LNCAP (cell line): Measurements from ENCODE around the gene MYD88.
A peak's percentile ranks its signal among the peaks of the same experiment; 100 is the strongest.

Experiments used
- TF ChIP-seq, protein P1 (sequence below): fragments of 450-650 bp; IDR thresholded peaks from 2 replicates; pipeline ENCODE4 v1.5.1; 2017; ENCODE audit warnings: mild to moderate bottlenecking

MYD88 gene

DNA sequence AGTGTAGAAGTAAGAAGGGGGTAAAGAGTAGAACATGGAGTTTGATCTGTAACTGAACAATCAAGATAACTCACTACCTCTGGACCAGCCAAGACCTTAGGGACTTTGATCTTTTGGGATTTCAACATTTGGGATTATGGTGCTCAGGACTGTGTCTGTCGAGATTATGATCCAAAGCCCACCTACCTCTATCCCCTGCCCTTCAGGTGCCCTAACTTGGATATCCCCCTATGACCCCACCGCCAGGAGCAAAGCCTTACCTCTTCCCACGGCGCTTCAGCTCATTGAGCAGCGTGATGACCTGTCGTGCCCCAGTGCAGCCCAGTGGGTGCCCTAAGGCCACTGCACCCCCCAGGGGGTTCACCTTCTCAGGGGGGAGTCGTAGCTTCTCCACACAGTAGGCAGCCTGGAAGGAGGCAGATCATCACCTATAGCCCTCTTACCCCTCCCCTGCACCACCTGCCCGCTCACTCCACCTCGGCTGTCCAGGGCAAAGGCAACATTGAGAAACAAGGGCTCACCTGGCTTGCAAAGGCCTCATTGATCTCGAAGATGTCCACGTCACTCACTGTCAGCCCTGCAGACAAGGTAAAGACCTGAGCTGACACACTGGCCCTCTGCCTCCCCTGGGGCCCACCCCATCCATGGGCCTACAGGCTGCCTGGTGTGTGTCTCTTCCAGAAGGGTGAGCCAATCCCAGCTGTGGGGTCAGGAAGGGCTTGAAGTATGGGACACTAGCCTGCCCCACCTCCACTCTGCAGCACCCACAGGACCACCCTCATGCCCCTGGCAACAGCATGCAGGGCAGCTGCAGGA, 12.9 kb upstream of the MYD88 start:
- TF ChIP-seq, protein P1, sequence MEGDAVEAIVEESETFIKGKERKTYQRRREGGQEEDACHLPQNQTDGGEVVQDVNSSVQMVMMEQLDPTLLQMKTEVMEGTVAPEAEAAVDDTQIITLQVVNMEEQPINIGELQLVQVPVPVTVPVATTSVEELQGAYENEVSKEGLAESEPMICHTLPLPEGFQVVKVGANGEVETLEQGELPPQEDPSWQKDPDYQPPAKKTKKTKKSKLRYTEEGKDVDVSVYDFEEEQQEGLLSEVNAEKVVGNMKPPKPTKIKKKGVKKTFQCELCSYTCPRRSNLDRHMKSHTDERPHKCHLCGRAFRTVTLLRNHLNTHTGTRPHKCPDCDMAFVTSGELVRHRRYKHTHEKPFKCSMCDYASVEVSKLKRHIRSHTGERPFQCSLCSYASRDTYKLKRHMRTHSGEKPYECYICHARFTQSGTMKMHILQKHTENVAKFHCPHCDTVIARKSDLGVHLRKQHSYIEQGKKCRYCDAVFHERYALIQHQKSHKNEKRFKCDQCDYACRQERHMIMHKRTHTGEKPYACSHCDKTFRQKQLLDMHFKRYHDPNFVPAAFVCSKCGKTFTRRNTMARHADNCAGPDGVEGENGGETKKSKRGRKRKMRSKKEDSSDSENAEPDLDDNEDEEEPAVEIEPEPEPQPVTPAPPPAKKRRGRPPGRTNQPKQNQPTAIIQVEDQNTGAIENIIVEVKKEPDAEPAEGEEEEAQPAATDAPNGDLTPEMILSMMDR, result no peak

- TF ChIP-seq, protein P1, result no peak
Observed at GRCh38 chr3:38126121-38126892, 12.2 kb upstream of the MYD88 start.

DNA sequence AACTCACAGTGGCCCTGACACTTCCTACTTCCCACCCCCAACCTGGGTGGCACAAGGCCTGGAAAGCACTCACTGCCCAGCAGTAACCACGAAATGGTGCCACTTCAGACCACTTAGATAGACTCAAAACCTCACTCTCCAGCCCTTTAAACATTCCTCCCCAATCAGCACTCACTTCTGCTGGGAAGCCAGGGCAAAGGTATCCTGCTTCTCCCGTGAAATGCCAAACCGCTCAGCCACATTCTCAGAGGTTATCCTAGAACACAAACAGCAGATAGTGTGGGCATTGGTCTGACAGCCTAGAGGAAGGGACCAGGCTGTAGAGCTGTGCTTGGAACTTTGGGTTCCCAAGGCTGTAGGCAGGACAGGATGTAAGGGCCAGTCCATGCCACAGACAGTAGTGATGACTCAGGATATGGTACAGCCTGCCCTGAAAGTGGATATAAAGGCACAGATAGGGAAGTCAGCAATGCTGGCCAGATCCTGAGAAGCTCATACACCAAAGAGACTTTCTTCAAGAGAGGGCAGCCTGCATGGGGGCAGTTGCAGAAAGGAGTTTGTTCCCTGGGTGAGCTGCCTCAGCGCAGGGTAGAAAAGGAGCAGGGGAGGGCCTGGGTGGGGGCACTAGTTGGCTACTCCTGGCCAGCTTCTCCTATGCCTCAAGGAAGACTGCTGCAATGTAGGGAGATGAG, 10.7 kb upstream of the MYD88 start:
- TF ChIP-seq, protein P1, result no peak

GRCh38 chr3:38128303-38128655, 10.2 kb upstream of the MYD88 start:
- TF ChIP-seq, protein P1, result no peak

DNA sequence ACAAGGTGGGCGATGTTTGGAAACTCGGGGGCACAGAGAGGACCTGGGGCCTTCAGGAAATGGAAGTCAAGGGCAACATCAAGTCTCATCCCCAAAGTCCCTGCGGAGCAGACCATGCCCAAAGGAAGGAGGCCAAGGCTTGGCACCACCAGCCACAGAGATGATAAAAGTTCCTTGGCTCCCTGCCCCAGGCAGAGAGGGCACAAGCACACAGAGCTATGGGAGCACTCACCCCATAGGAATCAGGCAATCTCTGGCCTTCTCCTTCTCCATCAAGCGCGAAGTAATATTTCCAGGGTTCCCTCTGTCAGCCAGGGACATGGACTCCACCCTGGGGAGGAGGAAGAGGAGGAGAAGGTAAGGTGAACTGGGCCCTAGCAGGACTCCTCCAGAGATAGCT, 9.4 kb upstream of the MYD88 start:
- TF ChIP-seq, protein P1, result no peak

GRCh38 chr3:38130631-38131065, 7.8 kb upstream of the MYD88 start:
- TF ChIP-seq, protein P1, result no peak

GRCh38 chr3:38131621-38132369, 6.7 kb upstream of the MYD88 start:
- TF ChIP-seq, protein P1, result peak; percentile 38; the same call in 1 of the 2 replicates
